HepG2 (cell line): ENCODE data around the gene FAM174B. TPM values are rescaled to one million over a fixed set of nuclear protein-coding genes. Genes with fewer than 3 reads are reported as not detected.

Source experiments
- ATAC-seq: fragments of 200-7000 bp; cut with Tn5 transposase; 3 replicates; pipeline ENCODE4 v1.9.1; 2020; ENCODE audit warnings: mild to moderate bottlenecking, moderate library complexity
- BruUV-seq: library from RNA; stranded (reverse); fragments of 400-500 nt; replicated peaks from 2 replicates; lab custom pipeline; 2021; lab: Mats Ljungman, UMichigan
- CTCF ChIA-PET: fragments of 300-600 bp; formaldehyde crosslinking; extraction: SDS; loops from one replicate; lab custom pipeline; 2021; ENCODE audit warnings: low total read pairs, inconsistent platforms, low intra/inter-chr PET ratio; lab: Yijun Ruan, JAX
- POLR2A ChIA-PET: fragments of 350-600 bp; sonication (Branson Sonifier 250); formaldehyde crosslinking; loops from one replicate; lab custom pipeline; 2020; ENCODE audit warnings: antibody characterized with exemption, inconsistent platforms; lab: Yijun Ruan, JAX
- DNase-seq: peaks from one replicate; pipeline ENCODE4 v3.0.0-alpha.2; 2015; ENCODE audit warnings: low spot score
- FAIRE-seq: peaks from 3 replicates; lab custom pipeline; 2011; peaks lifted over from hg19 to GRCh38; lab: Jason Lieb, UNC
- H2AFZ ChIP-seq: one replicate; pipeline ENCODE4 v1.6.1; 2011; ENCODE audit warnings: low read length, inconsistent platforms
- H3K27ac ChIP-seq: fragments of 300-600 bp; 3 replicates; pipeline ENCODE4 v1.8.0; 2011; ENCODE audit warnings: mixed run types, mild to moderate bottlenecking, mixed read lengths, low read length, inconsistent platforms; ENCODE audit not compliant: insufficient read depth; ENCODE audit errors: extremely low read length
- H3K27me3 ChIP-seq, 2 experiments: fragments of 200-600 bp in 1 of 2; 2 replicates in 1 of 2; 3 replicates in 1 of 2; pipeline versions ENCODE4 v1.6.0 to v1.8.0; 2011; ENCODE audit warnings: low read length in 2 of 2, mild to moderate bottlenecking in 2 of 2, moderate library complexity in 2 of 2, inconsistent platforms in 1 of 2; ENCODE audit not compliant: insufficient read depth in 2 of 2, control insufficient read depth in 1 of 2
- H3K36me3 ChIP-seq, 2 experiments: fragments of 200-600 bp in 1 of 2; replicated peaks in 1 of 2; 2 replicates in 1 of 2; 3 replicates in 1 of 2; pipeline versions ENCODE4 v1.5.1 to v1.8.0; 2011; ENCODE audit warnings: low read length in 2 of 2, inconsistent platforms in 1 of 2; ENCODE audit not compliant: insufficient read depth in 2 of 2, control insufficient read depth in 1 of 2
- H3K4me1 ChIP-seq: 2 replicates; pipeline ENCODE4 v1.5.1; 2012; ENCODE audit warnings: low read length, inconsistent platforms; ENCODE audit not compliant: insufficient read depth
- H3K4me2 ChIP-seq: 2 replicates; pipeline ENCODE4 v1.6.0; 2011; ENCODE audit warnings: low read depth, low read length, inconsistent platforms
- H3K4me3 ChIP-seq, 3 experiments: fragments of 200-600 bp in 1 of 3; sonication (generic), shearing (Covaris generic) in 1 of 3; replicated peaks in 1 of 3; 2 replicates each; pipeline ENCODE4 v1.5.1; 2011 to 2016; ENCODE audit warnings: low read length in 3 of 3, inconsistent platforms in 2 of 3, low read depth in 2 of 3, mild to moderate bottlenecking in 2 of 3, control low read depth in 1 of 3, mixed read lengths in 1 of 3; ENCODE audit not compliant: insufficient read depth in 1 of 3
- H3K79me2 ChIP-seq: one replicate; pipeline ENCODE4 v1.6.1; 2011; ENCODE audit warnings: low read length, inconsistent platforms; ENCODE audit not compliant: insufficient read depth
- H3K9ac ChIP-seq: 2 replicates; pipeline ENCODE4 v1.6.0; 2011; ENCODE audit warnings: mild to moderate bottlenecking, low read depth, low read length, inconsistent platforms; ENCODE audit not compliant: insufficient read depth
- H3K9me3 ChIP-seq: 2 replicates; pipeline ENCODE4 v1.5.1; 2012; ENCODE audit warnings: mild to moderate bottlenecking, low read length
- H4K20me1 ChIP-seq: 2 replicates; pipeline ENCODE4 v1.6.0; 2011; ENCODE audit warnings: inconsistent platforms, mild to moderate bottlenecking, low read length, moderate library complexity; ENCODE audit not compliant: insufficient read depth
- BRD4 ChIP-seq: sonication (generic); formaldehyde crosslinking; IDR thresholded peaks from 2 replicates; pipeline ENCODE4 v1.4.0; 2020; ENCODE audit warnings: missing genetic modification reagents
- CREB1 ChIP-seq, 2 experiments: fragments of 450-650 bp in 1 of 2; IDR thresholded peaks; 2 replicates each; pipeline ENCODE4 v1.6.1; 2016 to 2017; ENCODE audit warnings: control low read depth in 1 of 2, mild to moderate bottlenecking in 1 of 2, missing compliant biosample characterization in 1 of 2, missing genetic modification characterization in 1 of 2
- CREB3 ChIP-seq: sonication (generic); formaldehyde crosslinking; IDR thresholded peaks from 2 replicates; pipeline ENCODE4 v1.5.0; 2020; ENCODE audit warnings: missing genetic modification reagents
- ETV6 ChIP-seq: sonication (generic); formaldehyde crosslinking; conservative IDR thresholded peaks from 2 replicates; pipeline ENCODE4 v1.4.0; 2020; ENCODE audit warnings: missing genetic modification reagents
- FOXP4 ChIP-seq: sonication (generic); formaldehyde crosslinking; IDR thresholded peaks from 2 replicates; pipeline ENCODE4 v1.4.0; 2020; ENCODE audit warnings: missing genetic modification reagents
- PAF1 ChIP-seq: IDR thresholded peaks from 2 replicates; pipeline ENCODE4 v1.6.1; 2016; ENCODE audit warnings: missing genetic modification reagents, missing compliant biosample characterization
- PPARG ChIP-seq: conservative IDR thresholded peaks from 2 replicates; pipeline ENCODE4 v1.6.1; 2016; ENCODE audit warnings: missing biosample characterization, missing genetic modification reagents
- RCOR2 ChIP-seq: IDR thresholded peaks from 2 replicates; pipeline ENCODE4 v1.6.1; 2016; ENCODE audit warnings: missing biosample characterization, missing genetic modification reagents
- RFX5 ChIP-seq: IDR thresholded peaks from 2 replicates; pipeline ENCODE4 v1.6.1; 2011; ENCODE audit warnings: low read depth, low read length, improper control_type of control experiment
- YY1 ChIP-seq: IDR thresholded peaks from 2 replicates; pipeline ENCODE4 v1.6.1; 2011; ENCODE audit warnings: low read length, low read depth, moderate library complexity, mild to moderate bottlenecking; ENCODE audit not compliant: insufficient read depth, insufficient replicate concordance
- ZBTB21 ChIP-seq: sonication (generic); formaldehyde crosslinking; IDR thresholded peaks from 2 replicates; pipeline ENCODE4 v1.4.0; 2020; ENCODE audit warnings: missing genetic modification reagents
- ZNF24 ChIP-seq: fragments of 450-650 bp; IDR thresholded peaks from 2 replicates; pipeline ENCODE4 v1.6.1; 2017; ENCODE audit warnings: antibody characterized with exemption, mild to moderate bottlenecking
- ZNF253 ChIP-seq: sonication (generic); formaldehyde crosslinking; IDR thresholded peaks from 2 replicates; pipeline ENCODE4 v1.8.0; 2022; ENCODE audit warnings: mild to moderate bottlenecking, missing genetic modification reagents, borderline replicate concordance
- ZNF281 ChIP-seq: sonication (generic); formaldehyde crosslinking; IDR thresholded peaks from 2 replicates; pipeline ENCODE4 v1.4.0; 2020; ENCODE audit warnings: missing genetic modification reagents, borderline replicate concordance
- ZNF367 ChIP-seq: sonication (generic); formaldehyde crosslinking; IDR thresholded peaks from 2 replicates; pipeline ENCODE4 v1.4.0; 2020; ENCODE audit warnings: missing genetic modification reagents, borderline replicate concordance
- ZNF414 ChIP-seq: sonication (generic); formaldehyde crosslinking; IDR thresholded peaks from 2 replicates; pipeline ENCODE4 v1.5.0; 2020; ENCODE audit warnings: missing genetic modification reagents
- ZNF672 ChIP-seq: sonication (generic); formaldehyde crosslinking; IDR thresholded peaks from 2 replicates; pipeline ENCODE4 v1.8.1; 2022; ENCODE audit warnings: missing genetic modification reagents
- ZNF737 ChIP-seq: sonication (generic); formaldehyde crosslinking; IDR thresholded peaks from 2 replicates; pipeline ENCODE4 v1.5.0; 2020; ENCODE audit warnings: missing genetic modification reagents, mild to moderate bottlenecking, borderline replicate concordance
- ZNF879 ChIP-seq: sonication (generic); formaldehyde crosslinking; IDR thresholded peaks from 2 replicates; pipeline ENCODE4 v1.8.1; 2023; ENCODE audit warnings: missing genetic modification reagents
- WGBS: methylation state at CpG from one replicate; pipeline ENCODE4 v1.1.6; 2017; ENCODE audit warnings: low lambda C conversion rate; 5-methylcytosine and 5-hydroxymethylcytosine counted together
- in situ Hi-C: cut with HindIII; loops from 2 replicates; pipeline ENCODE4 v1.10.0; 2017; ENCODE audit warnings: low pct_unique_long_range_greater_than_20kb; ENCODE audit not compliant: extremely low pct_ligation_motif_present
- intact Hi-C: fragments of 100-400 bp; cut with micrococcal nuclease; formaldehyde crosslinking; loops from one replicate; pipeline ENCODE4 v1.10.0; 2022; ENCODE audit not compliant: unreplicated experiment
- polyA plus RNA-seq, 8 experiments: library from polyadenylated mRNA; depleted of rRNA in 3 of 8; stranded (reverse) in 7 of 8; unstranded in 1 of 8; fragments of >200 nt; fragmentation: Illumina TruSeq in 4 of 8; extraction: Trizol in 4 of 8; gene quantifications; 2 replicates each; pipeline versions ENCODE4 v1.2.1 to v1.2.3, GENCODE V29; 2011 to 2016; ENCODE audit warnings: low read depth in 4 of 8, missing spikeins in 1 of 8, mixed read lengths in 1 of 8; ENCODE audit not compliant: insufficient read depth in 1 of 8
- total RNA-seq, 5 experiments: library from RNA; depleted of rRNA; stranded (reverse); fragments of >200 nt; fragmentation: Illumina TruSeq; extraction: Trizol; gene quantifications; 2 replicates each; pipeline ENCODE4 v1.2.3, GENCODE V29; 2016; ENCODE audit warnings: low read depth in 1 of 5

The FAM174B gene
- total and polyA plus RNA-seq, 2 of the 13 experiments (the other 11 are each of a cell fraction or from before 2014, with no cell fraction given), result 0.90 to 2.1 TPM

- TF ChIP-seq ZNF414 (CRISPR knock-in tag), result no peak
Observed at GRCh38 chr15:92653366-92653765, 2.2 kb downstream of the FAM174B start (continued).

GRCh38 chr15:92652576-92652966, 3.0 kb downstream of the FAM174B start:
- CTCF ChIA-PET, result no interaction called here
- Histone ChIP-seq H3K9me3 (no peaks in the 10 kb centered on the region), H3K36me3 (no peaks in the 10 kb centered on the region), H3K4me3 (no peak overlapping the region), H3K9ac (no peak overlapping the region), H2AFZ (no peak overlapping the region), H3K27me3 (peaks cover 0 to 47% of the 10 kb centered on the region in 2 experiments; a peak in 2 of 5 replicates), H3K79me2 (no peaks in the 10 kb centered on the region), H3K4me2 (no peak overlapping the region), H3K4me1 (no peaks in the 10 kb centered on the region), H3K27ac (no peak overlapping the region), H4K20me1 (no peaks in the 10 kb centered on the region)
- ATAC-seq (no peak), FAIRE-seq (no peak), DNase-seq (no peak)
- intact Hi-C loops (no loop called here), in situ Hi-C loops (no loop called here)
- BruUV-seq, result no TSS peak
- TF ChIP-seq RFX5, result no peak
- TF ChIP-seq FOXP4 (CRISPR knock-in tag), result no peak
- no peak for TF ChIP-seq YY1
- no peak for TF ChIP-seq PPARG (CRISPR knock-in tag)
- no peak for TF ChIP-seq BRD4 (CRISPR knock-in tag)
- no peak for TF ChIP-seq RCOR2 (CRISPR knock-in tag)
- TF ChIP-seq CREB3 (CRISPR knock-in tag), result no peak
- TF ChIP-seq CREB1 (IDR thresholded peaks at IDR 0.05), result no peak
- no peak for TF ChIP-seq CREB1 (CRISPR knock-in tag; IDR thresholded peaks at IDR 0.05)
- no peak for TF ChIP-seq ZNF879 (CRISPR knock-in tag)
- TF ChIP-seq ZNF24, result no peak
- no peak for TF ChIP-seq ZBTB21 (CRISPR knock-in tag)
- no peak for TF ChIP-seq ZNF672 (CRISPR knock-in tag)
- TF ChIP-seq PAF1 (CRISPR knock-in tag), result no peak
- TF ChIP-seq ZNF737 (CRISPR knock-in tag), result no peak
- no peak for TF ChIP-seq ETV6
- no peak for TF ChIP-seq ZNF367 (CRISPR knock-in tag)
- TF ChIP-seq ZNF281 (CRISPR knock-in tag), result no peak
- no peak for TF ChIP-seq ZNF253 (CRISPR knock-in tag)
- 37% methylated on average over 8 of the region's 9 CpGs for WGBS
- POLR2A ChIA-PET, result no interaction called here
